GM18951 (cell line): Measurements from ENCODE around the gene TSSK2.

Source experiments
- POLR2A ChIP-seq: IDR thresholded peaks from 4 replicates; pipeline ENCODE4 v1.6.1; 2011; ENCODE audit warnings: mild to moderate bottlenecking; ENCODE audit not compliant: insufficient read length, insufficient read depth; ENCODE audit errors: extremely low read depth
- in situ Hi-C: fragments of 300-500 bp; cut with MboI; formaldehyde crosslinking; loops from one replicate; pipeline ENCODE4 v1.12.0; 2022; ENCODE audit warnings: low sequenced_read_pairs, mixed read lengths, inconsistent platforms; ENCODE audit not compliant: unreplicated experiment

Gene TSSK2

GRCh38 chr22:19110646-19111045 lies 20.5 kb upstream of the TSSK2 start:
- no peak for TF ChIP-seq POLR2A
- in situ Hi-C loops: no loop called here

DNA sequence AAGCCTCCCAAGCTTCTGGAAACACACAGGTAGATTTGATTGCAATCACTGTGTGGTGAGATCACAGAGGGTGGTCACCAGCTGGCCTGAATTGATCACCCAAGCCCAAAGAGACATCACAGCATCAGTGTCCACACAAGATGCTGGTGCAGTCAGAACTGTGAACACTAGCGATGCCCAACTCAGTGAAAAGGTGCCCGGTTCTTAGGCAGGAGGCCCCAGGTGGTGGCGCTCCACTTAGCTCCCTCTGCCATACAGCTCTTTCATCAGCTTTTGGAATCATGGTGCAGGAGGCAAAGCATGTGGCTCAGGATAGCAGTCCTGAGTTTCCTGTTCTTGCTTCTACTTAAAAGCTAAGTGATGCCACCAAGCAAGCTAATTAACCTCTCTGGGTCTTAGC lies 20.0 kb upstream of the TSSK2 start:
- in situ Hi-C loops: no loop called here
- no peak for TF ChIP-seq POLR2A

- in situ Hi-C loops: no loop called here
Observed at GRCh38 chr22:19111584-19111983, 19.5 kb upstream of the TSSK2 start.

GRCh38 chr22:19113429-19113828 lies 17.7 kb upstream of the TSSK2 start:
- TF ChIP-seq POLR2A: no peak

More at GRCh38 chr22:19111584-19111983, 19.5 kb upstream of the TSSK2 start:
- no peak for TF ChIP-seq POLR2A

GRCh38 chr22:19114984-19115552 lies 16.0 kb upstream of the TSSK2 start:
- in situ Hi-C loops: no loop called here
- TF ChIP-seq POLR2A: no peak

More at GRCh38 chr22:19113429-19113828, 17.7 kb upstream of the TSSK2 start:
- in situ Hi-C loops: no loop called here

- no peak for TF ChIP-seq POLR2A
- in situ Hi-C loops: no loop called here
Observed at GRCh38 chr22:19115628-19116027, 15.5 kb upstream of the TSSK2 start.

DNA sequence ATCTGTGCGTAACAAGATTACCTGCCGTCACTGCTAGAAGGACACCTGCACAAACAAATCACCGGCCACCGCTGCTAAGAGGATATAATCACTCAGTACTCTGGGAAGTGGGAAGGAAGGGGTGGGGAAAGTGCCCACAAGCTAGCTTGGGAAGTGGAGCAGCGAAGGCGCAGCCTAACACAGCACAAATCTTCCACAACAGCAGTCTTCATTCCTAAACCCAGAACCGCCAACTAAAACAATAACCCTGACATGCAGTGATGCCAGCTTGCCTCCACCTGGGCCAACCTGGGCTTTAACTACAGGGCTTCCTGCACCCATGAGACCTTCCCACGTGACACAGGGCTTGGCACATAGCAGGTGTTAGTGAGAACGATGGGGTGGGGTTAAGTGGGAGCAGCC lies 14.0 kb upstream of the TSSK2 start:
- in situ Hi-C loops: no loop called here
- TF ChIP-seq POLR2A: no peak

DNA sequence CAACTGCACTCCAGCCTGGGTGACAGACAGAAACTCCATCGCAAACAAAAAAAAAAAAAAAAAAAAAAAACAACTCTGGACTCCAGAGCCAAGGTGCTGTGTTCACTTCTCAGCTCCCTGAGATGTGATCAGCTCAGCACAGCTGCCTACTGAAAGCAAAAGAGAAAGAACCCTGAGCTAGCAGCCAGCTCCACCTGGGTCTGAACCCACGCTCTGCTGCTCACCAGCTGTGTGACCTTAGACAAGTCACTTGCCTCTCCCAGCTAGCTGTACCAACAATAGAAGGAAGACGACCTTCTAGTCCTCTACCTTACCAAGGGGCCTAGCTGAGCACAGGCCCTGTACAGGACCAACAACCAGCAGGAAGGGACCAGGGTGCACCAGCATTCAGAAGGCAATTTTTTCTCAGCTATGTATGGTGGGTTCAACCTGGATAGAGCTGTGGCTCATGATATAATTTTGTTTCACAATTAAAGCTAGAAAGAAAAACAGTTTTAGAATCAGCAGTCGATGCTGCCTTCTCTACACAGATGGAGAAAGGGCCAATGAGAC lies 12.7 kb upstream of the TSSK2 start:
- in situ Hi-C loops: no loop called here
- no peak for TF ChIP-seq POLR2A

DNA sequence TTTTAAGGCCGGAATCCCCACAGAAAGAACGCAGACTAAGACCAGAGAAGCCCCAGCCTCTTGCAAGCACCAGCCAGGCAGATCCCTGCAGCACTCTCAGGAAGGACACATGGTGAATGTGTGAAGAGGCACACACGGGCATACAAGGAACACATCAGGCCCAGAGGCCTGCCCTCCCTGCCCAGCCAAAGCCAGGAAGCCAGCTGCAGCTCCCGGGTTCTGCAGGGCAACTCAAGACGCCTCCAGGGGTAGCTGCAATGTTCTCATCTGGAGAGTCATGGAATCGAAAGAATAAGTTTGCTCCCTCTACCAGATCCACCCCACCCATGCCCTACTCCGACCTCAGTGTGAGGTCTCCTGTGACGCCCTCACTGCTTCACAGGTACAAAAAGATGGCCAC lies 11.2 kb upstream of the TSSK2 start:
- in situ Hi-C loops: no loop called here
- no peak for TF ChIP-seq POLR2A

DNA sequence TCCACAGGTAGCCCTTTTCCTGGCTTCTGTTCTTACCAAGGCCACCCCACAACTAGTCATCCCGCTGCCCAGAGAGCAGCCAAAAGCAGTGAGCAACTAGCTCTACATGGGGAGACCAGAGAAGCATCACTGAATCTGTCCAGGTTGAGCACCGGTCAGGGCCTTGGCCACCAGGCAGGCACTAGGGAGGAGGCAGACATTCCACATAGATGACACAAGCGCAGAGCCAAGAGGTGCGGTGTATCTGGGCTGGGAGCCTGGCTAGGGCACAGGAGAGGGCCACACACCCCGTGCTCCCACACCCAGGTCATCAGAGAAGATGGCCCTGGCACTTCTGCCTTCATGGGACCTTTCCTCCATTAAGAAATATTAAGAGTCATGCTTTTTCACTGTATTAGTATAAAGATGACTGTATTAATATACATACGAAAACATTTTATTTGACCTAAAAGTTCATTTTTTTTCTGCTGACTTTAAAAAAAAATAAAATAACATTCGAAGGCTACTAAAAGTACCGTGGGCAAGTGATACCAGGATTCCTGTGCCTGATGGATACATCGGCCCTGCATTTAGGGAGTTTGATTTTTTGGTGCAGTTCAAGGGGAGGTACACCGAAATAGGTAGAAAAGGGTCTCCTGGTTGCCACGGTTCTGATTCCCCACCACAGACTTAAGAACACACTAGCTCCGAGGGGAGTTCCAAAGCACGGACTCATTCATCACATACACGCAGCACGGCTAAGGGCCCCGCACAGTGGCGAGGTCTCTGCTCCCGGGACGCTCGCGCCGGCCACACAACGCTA lies 10.1 kb upstream of the TSSK2 start:
- no peak for TF ChIP-seq POLR2A
- in situ Hi-C loops: no loop called here

DNA sequence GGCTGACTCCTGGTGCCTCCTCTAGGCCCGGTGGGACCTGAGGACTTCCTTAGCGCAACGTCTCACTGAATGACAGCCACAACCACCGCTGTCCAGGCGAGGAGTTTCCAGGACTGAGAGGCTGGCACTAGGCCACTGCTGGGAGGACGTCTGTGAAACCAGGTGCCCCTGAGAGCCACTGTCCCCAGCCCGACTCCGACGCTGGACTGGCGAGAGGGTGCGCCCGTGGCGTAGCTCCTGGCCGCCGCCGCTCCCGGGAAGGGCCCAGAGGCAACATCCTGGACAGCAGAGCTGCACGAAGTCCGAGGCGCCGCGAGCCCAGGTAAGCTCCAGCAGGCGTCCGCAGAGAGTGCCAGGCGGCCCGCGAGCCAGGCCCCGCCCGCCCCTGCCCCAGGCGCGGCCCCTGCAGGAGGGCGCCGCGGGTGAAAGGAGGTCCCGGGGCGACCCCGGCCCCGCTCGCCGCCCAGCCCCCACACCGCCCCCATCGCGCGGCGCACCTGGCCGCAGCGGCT lies 9.4 kb upstream of the TSSK2 start:
- in situ Hi-C loops: no loop called here
- no peak for TF ChIP-seq POLR2A

- TF ChIP-seq POLR2A: peak; percentile 87
- in situ Hi-C loops: no loop called here
Observed at GRCh38 chr22:19122143-19122751, 8.9 kb upstream of the TSSK2 start, which contains the start of gene DGCR2. DGCR2 (minus strand) TSS chr22:19122412; CDS start chr22:19122206, 206 bp downstream.

GRCh38 chr22:19122752-19123492 lies 8.2 kb upstream of the TSSK2 start:
- no peak for TF ChIP-seq POLR2A
- in situ Hi-C loops: no loop called here

DNA sequence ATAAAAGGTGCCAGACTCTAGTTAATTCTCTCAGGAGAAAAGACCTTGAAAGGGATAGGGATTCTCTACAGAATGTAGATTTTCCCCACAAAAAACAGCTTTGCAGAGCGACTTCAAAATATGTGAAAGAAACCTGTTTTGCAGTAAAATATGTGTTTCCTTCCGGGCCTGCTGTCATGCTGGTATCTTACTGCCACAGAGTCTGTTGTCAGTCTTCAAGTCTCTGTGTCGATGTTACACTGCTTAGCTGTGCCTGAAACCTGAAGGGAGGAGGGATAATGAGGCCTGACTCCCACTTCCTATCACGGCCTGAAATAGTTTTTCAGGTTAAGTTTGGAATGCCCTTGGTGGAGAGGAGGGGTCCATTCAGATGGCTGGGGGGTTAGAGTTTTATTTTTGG lies 7.2 kb upstream of the TSSK2 start:
- no peak for TF ChIP-seq POLR2A
- in situ Hi-C loops: no loop called here
